ENCODE data around the gene SHROOM2. TPM values are rescaled to one million over a fixed set of nuclear protein-coding genes. Genes with fewer than 3 reads are reported as not detected.

Gene SHROOM2
- total RNA-seq, 4 donors from 2014 or later = 0.05 to 0.36 (median 0.26) TPM

DNA sequence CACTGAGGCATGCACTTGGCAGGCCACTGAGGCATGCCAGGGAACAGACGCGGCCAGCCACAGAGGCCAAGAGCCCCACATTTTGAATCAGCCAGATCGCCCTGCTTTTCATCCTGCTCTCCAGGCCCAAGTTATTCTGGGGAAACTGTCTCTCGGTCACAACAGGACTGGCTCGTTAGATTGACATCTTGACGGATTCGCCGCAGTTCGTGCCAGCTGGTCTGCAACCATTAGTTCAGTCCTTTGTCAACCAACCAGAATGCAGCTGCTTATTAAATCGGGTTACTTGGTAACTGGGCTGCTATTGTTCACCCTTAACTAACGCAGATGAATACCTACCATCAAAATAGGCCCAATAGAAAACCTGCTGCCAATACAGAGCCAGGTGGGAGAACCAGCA, 197.6 kb downstream of the SHROOM2 start:
- Histone ChIP-seq H3K4me1 (no peaks in the 10 kb centered on the region), H3K36me3 (no peaks in the 10 kb centered on the region), H3K4me3 (no peak overlapping the region), H3K9me3 (no peaks in the 10 kb centered on the region), H3K27me3 (no peaks in the 10 kb centered on the region), H3K27ac (no peak overlapping the region)
- ATAC-seq (no peak), DNase-seq (no peak)
- TF ChIP-seq, protein P1, sequence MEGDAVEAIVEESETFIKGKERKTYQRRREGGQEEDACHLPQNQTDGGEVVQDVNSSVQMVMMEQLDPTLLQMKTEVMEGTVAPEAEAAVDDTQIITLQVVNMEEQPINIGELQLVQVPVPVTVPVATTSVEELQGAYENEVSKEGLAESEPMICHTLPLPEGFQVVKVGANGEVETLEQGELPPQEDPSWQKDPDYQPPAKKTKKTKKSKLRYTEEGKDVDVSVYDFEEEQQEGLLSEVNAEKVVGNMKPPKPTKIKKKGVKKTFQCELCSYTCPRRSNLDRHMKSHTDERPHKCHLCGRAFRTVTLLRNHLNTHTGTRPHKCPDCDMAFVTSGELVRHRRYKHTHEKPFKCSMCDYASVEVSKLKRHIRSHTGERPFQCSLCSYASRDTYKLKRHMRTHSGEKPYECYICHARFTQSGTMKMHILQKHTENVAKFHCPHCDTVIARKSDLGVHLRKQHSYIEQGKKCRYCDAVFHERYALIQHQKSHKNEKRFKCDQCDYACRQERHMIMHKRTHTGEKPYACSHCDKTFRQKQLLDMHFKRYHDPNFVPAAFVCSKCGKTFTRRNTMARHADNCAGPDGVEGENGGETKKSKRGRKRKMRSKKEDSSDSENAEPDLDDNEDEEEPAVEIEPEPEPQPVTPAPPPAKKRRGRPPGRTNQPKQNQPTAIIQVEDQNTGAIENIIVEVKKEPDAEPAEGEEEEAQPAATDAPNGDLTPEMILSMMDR (IDR thresholded peaks at IDR 0.05 in 4 of 5, conservative IDR thresholded peaks at IDR 0.05 in 1 of 5) = no peak
- no peak for TF ChIP-seq POLR2A (IDR thresholded peaks at IDR 0.05)
- in situ Hi-C loops (cut with MboI; ENCODE audit: low sequenced_read_pairs in 4 of 4) (loop anchor here in 1 of 4 donors (25.0 kb wide), 1 partner anchor 97 kb away; no protein-coding TSS in a partner anchor), intact Hi-C loops (cut with DNase I; ENCODE audit: low total_unique reads) (no loop called here)

DNA sequence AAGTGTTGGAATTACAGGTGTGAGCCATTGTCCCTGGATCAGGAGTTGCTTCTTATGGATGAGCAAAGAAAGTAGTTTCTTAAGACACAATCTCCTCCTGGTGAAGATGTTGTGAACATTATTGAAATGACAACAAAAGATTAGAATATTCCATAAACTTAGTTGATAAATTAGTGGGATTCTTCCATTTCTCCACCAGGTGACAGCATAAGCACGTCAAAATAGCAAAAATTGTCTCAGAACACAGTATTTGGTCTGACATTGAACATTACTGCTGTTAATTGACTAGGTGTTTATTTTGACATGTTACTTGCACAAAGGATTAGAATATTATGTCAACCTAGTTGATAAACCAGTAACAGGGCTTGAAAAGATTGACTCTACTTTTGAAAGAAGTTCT, 202.5 kb downstream of the SHROOM2 start:
- Histone ChIP-seq H3K27ac (no peak overlapping the region), H3K4me1 (no peaks in the 10 kb centered on the region), H3K27me3 (no peaks in the 10 kb centered on the region), H3K36me3 (no peaks in the 10 kb centered on the region), H3K4me3 (no peak overlapping the region), H3K9me3 (no peaks in the 10 kb centered on the region)
- TF ChIP-seq POLR2A (IDR thresholded peaks at IDR 0.05) = no peak
- TF ChIP-seq, protein P1 (IDR thresholded peaks at IDR 0.05 in 4 of 5, conservative IDR thresholded peaks at IDR 0.05 in 1 of 5) = no peak
- intact Hi-C loops (cut with DNase I; ENCODE audit: low total_unique reads) (no loop called here), in situ Hi-C loops (cut with MboI; ENCODE audit: low sequenced_read_pairs in 4 of 4) (loop anchor here in 1 of 4 donors (25.0 kb wide), 1 partner anchor 101 kb away; no protein-coding TSS in a partner anchor)
- DNase-seq (no peak), ATAC-seq (no peak)

DNA sequence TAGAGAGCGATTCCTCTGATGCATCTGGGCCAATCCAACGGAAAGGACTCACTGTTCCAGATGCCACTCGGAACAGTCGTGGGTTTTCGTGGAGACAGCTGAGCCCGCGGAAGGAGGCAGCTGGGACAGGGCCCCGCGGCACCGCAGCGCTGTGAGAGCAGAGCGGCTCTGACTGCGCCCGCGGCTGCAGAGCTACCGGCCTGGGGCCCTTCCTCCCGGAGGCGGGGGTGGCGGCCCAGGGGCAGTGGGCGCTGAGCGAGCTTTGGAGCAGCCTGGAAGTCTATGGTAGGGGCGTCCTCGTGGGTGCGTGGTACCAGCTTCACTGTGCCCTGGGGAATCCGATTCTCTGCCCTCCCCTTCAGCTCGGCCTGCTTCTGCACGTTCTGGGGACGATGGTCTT, 205.8 kb downstream of the SHROOM2 start:
- Histone ChIP-seq H3K4me1 (no peaks in the 10 kb centered on the region), H3K4me3 (no peak overlapping the region), H3K27ac (no peak overlapping the region), H3K9me3 (no peaks in the 10 kb centered on the region), H3K27me3 (no peaks in the 10 kb centered on the region), H3K36me3 (no peaks in the 10 kb centered on the region)
- TF ChIP-seq, protein P1 (IDR thresholded peaks at IDR 0.05 in 4 of 5, conservative IDR thresholded peaks at IDR 0.05 in 1 of 5) = no peak
- intact Hi-C loops (cut with DNase I; ENCODE audit: low total_unique reads) (no loop called here), in situ Hi-C loops (cut with MboI; ENCODE audit: low sequenced_read_pairs in 4 of 4) (loop anchor here in 1 of 4 donors (25.0 kb wide), 1 partner anchor 105 kb away; no protein-coding TSS in a partner anchor)
- no peak for DNase-seq
- ATAC-seq = no peak

DNA sequence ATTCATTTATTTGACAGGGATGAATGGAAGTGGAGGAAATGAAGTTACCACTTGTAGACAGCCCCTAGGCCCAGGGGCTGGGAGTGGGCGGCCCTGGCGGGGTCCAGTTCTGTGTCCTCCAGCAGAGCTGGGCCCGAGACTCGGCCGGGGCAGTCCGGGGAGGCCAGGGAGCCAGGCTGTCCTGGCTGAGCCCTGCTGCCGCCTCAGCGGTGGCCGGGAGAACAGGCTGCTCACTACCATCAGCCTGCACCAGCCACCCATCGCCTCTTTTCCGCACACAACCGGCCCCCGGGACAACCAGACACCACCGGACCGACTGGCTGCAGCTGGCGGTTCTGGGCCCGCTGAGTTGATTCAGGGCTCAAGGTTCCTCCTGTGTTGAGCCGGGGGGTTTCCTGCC, 206.5 kb downstream of the SHROOM2 start:
- no peak for DNase-seq
- in situ Hi-C loops (cut with MboI; ENCODE audit: low sequenced_read_pairs in 4 of 4) = loop anchor here in 1 of 4 donors (25.0 kb wide), 1 partner anchor 105 kb away; no protein-coding TSS in a partner anchor
- Histone ChIP-seq H3K36me3 (no peaks in the 10 kb centered on the region), H3K9me3 (no peaks in the 10 kb centered on the region), H3K27ac (no peak overlapping the region), H3K27me3 (no peaks in the 10 kb centered on the region), H3K4me3 (no peak overlapping the region), H3K4me1 (no peaks in the 10 kb centered on the region)
- no peak for ATAC-seq
- intact Hi-C loops (cut with DNase I; ENCODE audit: low total_unique reads) = no loop called here
- TF ChIP-seq POLR2A (IDR thresholded peaks at IDR 0.05) = no peak
- TF ChIP-seq, protein P1 (IDR thresholded peaks at IDR 0.05 in 4 of 5, conservative IDR thresholded peaks at IDR 0.05 in 1 of 5) = no peak

DNA sequence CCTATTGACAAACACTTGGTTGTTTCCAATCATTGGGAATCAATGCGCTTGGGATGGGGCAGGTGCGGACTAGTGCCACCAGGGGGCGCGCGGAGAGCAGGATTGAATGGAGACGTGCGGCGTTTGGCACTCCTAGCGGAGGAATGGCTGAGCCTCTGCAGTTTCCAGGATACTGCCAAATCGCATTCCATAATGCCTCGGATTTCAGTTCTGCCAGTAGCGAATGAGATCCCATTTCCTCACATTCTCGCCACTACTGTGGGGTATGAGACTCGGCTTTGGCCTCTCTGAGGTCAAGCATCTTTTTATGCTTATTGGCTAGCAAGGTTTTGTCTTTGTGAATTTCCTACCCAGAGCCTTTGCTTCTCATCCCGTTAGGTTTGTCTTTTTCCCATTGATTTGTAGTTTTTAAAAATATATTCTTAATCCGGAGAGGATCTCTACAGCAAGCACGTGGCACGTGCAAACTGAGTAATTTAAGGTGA, 209.7 kb downstream of the SHROOM2 start:
- ATAC-seq = peak; percentile 86 to 98
- no peak overlapping the region for H3K4me3 ChIP-seq
- no peaks in the 10 kb centered on the region for H3K36me3 ChIP-seq
- no peak overlapping the region for H3K27ac ChIP-seq
- intact Hi-C loops (cut with DNase I; ENCODE audit: low total_unique reads) = loop anchor here (1.0 kb wide), 1 partner anchor 123 kb away; no protein-coding TSS in a partner anchor
- H3K27me3 ChIP-seq = no peaks in the 10 kb centered on the region
- no peaks in the 10 kb centered on the region for H3K9me3 ChIP-seq
- no peak for TF ChIP-seq POLR2A (IDR thresholded peaks at IDR 0.05)
- TF ChIP-seq, protein P1 (IDR thresholded peaks at IDR 0.05 in 4 of 5, conservative IDR thresholded peaks at IDR 0.05 in 1 of 5) = peak; percentile 88 to 97 (median 91)
- in situ Hi-C loops (cut with MboI; ENCODE audit: low sequenced_read_pairs in 4 of 4) = loop anchor here (5.0 to 25.0 kb wide), 2 partner anchors 109 to 121 kb away; no protein-coding TSS in a partner anchor
- no peaks in the 10 kb centered on the region for H3K4me1 ChIP-seq
- DNase-seq = peak; percentile 57 to 71
